ENCODE results near the gene PRKAB1.
A peak's percentile ranks its signal among the peaks of the same experiment; 100 is the strongest.

Gene PRKAB1

DNA sequence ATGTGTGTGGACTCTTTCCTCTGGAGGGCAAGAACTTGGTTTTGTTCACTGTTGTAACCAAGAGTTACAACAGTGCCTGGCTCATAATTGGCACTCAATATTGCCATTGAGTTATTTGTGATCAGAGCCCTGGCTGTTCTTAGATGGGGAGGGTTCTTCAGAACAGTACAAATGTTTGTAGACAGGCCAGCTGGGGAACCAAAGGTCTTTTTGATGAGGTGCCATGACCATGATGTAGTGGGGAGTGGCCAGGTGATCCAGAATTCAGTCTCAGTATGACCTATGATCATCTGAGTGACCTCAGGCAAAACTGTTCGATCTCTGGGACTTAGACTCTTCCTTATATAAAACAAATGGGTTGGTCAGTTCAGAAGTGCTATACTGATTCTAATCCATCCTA is 3.3 kb upstream of the PRKAB1 start:
- no peak for DNase-seq

DNA sequence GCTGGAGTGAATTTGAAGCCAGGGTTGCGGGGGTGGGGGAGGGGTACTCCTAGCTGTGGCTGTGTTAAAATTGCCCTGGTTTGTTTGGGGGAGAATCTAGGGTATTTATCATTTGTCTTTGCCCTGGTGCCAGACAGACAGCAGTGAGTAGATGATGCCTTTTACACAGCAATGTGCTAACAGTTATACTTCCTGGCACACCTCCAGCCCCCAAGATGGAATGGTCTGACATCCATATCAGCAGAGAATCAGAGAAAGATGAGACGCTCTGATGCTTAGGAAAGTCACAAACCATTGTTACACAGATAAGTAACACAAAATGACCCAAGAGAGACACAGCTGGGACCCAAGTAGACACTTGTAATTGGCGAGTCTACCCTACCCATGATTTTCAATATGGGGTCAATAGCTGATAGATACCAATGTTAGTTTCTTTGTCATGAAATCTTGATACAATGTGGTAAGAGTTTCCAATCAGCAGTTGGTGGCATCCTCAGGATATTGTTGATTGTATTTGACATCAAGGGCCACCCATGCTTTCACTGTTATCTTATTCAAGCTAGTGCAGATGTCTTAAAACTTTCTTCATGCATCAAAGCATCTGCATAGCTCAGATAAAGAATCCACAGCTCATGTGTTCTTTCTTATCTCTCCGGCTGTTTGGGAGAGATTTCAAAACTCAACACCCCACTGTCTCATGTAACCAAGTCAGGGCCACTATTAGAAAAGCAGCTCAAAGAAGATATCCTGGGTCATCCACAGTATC is 2.6 kb upstream of the PRKAB1 start:
- no peak for DNase-seq

DNA sequence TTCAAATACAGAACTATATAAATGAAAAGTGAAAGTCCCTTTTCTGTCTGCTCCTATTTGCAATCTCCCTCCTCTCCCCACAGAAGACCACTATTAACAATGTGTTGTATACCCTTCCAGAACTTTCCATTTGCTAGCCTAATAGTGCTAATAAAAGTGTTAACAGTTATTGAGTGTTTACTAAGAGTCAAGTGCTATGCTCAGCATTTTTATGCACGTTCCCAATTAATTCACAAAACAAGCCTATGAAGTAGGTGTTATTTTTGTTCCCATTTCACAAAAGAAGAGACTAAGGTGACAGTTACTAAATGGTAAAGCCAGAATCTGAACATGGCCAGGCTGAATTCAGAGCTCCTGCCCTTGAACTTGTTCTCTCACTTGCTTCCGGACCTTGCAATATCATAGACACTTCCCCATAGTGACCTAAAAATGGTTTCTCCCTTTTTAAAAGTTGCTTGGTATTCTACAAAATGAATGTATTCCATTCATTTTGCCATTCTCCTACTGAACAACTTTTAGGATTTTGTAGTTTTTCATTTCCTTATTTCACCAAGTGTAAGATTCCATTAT is 1.6 kb upstream of the PRKAB1 start:
- DNase-seq: no peak

DNA sequence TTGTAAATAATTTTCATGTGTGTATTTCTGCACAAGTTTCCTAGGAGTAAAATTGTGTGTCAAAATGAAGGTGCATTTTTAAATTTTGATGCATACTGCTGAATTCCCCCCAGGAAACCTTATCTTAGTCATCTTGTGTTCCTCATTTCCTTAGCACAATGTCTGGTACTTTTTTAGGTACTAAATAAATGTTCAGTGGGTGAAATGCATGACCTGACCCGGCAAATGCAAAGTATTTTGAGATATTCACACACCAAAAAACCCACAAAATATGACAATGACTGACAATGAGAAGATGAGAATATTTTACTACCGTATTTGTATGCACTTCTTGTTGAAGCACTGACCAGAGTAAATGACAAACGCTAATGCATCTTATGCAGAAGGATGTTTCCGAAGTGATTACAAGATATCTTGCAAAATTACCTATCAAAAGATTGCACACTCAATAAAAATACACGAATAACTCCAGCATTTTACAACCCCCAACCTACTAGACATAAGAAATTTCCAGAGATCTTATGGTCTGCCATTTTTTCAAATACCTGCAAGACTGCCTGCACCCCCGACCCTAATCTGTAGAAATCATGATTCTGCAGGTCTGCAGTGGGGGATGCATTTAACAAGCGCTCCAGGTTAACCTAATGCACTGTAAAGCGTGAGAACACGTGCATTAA is 895 bp upstream of the PRKAB1 start:
- DNase-seq: no peak

DNA sequence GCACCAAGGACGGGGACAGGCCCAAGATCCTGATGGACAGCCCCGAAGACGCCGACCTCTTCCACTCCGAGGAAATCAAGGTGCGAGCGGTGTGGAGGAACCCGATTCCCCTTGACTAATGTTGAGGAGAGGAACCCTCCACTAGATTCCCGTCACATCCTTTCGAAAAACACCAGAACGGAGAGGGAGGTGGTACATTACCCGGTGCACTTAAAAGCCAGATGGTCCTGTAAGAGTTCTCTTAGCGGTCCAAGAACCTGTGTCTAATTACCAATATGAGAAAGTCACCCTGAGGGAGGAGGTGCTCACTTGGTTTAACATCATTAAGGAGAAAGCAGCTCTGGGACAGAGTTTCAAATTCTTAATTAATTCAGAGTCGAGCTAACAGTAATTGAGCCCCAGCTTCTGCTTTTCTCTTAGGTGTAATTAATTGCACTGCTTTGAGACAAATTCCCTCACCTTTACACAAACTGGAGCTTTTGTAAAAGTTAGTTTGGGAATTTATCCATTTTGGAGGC is 450 bp downstream of the PRKAB1 start:
- no peak for DNase-seq

DNA sequence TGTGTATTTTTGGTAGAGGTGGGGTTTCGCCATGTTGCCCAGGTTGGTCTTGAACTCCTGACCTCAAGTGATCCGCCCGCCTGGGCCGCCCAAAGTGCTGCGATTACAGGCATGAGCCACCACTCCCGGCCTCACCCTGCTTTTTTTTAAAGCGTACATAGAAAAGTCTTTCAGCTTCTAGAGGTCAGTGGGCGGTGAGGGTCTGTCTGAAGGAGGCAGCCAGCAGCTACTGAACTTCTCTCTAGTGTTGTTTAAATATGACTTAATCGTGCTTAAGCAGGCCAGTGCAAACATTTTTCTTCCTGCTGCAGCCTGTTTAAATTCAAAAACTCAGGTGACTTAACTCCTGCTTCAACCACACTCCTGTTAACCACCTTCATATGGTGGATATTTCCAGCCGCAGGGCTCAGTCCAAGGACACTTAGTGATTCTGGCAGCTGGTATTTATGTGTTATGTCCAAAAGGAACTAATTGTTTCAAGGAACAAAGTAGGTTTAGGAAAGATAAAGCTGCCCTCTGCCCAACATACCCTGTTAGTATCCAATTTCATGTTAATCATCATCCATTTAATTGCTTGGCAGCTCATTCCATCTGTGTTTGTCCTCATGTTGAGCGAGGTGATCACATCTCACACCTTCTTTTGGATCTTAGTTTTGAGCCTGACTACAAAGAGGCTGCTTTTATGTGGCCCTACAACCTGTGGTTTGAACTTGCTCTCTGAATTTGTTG is 2.0 kb downstream of the PRKAB1 start:
- DNase-seq: no peak

DNA sequence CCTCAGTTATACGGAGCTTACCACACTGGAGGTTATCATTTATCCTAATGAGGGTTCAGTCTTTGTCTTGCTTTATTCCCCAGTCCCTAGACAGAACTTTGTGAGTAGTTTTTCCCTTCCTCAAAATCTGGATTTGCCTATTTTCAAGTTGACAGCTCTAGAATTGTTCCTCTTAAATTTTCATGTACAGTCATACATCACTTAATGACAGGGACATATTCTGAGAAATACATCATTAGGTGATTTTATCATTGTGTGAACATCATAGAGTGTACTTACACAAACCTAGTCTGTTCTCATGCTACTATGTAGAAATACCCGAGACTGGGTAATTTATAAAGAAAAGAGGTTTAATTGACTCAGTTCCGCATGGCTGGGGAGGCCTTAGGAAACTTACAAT is 3.1 kb downstream of the PRKAB1 start:
- DNase-seq: no peak

DNA sequence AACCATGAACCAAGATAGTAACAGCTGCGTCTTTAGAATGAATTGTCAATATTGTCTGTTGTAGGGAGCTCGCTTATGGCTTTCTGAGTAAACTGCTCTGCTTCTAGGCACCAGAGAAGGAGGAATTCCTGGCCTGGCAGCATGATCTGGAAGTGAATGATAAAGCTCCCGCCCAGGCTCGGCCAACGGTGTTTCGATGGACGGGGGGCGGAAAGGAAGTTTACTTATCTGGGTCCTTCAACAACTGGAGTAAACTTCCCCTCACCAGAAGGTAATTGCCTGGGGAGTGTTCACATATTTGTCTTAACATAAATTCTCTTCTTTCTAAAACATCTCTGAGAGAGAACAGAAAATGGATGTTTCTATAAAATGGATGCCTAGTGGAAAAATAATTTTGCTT is 4.3 kb downstream of the PRKAB1 start:
- no peak for DNase-seq

DNA sequence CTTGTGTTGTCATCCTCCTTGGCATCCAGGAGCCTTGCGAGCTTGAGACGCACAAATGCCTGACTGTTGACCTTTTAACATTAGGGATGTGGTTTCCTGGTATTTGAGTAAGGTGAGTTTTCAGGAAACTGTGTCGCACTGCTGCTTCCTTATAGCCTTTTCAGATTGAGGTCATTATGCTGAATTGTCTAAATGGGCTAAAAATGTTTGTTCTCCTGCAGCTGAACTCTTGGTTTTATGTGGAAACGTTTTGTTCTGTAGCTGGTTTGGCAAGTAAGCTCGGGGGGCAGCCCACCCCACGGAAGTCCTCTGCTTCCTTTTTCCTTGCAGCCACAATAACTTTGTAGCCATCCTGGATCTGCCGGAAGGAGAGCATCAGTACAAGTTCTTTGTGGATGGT is 5.7 kb downstream of the PRKAB1 start:
- DNase-seq: no peak

DNA sequence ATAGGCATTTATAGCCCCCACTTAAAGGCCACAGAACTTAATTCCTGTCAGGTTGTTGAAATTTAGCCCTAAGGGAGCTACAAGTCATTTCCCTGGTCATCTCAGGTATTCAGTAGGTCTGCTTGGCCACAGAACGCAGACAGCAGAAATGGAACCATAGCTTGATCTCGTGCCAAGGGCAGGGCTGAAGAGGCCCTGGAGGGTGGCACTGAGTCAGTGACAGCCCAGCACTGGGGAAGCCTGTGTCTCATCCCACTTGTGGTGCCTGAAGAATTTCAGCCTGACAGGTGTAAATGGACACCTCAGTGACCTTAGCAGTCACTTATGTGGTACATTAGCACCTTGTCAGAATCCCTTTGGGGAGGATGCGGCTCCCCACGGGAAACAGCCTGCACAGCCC is 6.6 kb downstream of the PRKAB1 start:
- no peak for DNase-seq

DNA sequence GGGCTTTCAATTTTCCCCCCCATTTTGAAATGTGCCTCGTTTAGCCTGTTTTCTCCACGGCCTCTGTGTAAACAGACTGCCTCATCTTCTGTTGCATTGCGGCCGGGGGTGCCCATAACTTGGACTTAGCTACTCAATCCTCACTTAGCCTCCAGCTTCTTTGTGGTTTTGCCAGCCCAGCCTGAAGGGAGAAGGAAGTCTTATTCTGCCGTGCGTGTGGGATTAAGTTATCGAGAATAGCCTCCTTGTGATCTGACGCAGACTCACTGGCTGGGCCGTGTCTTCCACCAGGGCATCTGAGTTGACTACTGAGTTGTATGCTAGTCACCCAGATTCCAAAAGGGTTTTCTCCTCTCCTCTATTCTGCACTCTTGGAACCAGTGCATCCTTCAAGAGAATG is 8.1 kb downstream of the PRKAB1 start:
- no peak for DNase-seq

DNA sequence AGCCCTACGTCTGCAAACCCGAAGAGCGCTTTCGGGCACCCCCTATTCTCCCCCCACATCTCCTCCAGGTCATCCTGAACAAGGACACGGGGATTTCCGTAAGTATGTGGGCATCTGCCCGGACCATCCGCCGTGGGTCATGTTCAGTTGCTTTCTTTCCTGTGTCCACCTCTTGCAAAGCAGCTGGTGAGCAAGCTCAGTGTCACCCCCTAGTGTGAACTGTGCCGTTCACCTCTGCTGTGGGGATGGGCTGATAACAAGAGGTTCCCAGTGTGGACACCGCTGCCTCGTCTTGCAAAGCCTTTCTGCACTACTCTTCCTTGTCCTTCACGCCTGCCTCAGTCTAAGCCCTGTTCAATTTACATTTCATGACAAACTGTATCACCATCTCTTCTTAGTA is 8.6 kb downstream of the PRKAB1 start:
- no peak for DNase-seq

DNA sequence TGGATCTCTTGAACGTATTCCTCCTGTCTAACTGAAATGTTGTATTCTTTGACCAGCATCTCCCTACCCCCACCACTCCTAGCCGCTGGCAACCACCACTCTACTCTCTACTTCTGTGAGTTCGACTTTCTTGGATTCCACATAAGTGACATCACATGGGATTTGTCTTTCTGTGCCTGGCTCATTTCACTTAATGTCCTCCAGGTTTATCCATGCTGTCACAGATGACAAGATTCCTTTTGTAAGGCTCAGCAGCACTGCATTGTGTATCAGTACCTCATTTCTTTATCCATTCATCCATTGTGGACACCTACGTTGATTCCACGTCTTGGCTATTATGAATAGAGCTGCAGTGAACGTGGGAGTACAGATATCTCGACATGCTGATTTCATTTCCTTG is 10.5 kb downstream of the PRKAB1 start:
- DNase-seq: no peak

DNA sequence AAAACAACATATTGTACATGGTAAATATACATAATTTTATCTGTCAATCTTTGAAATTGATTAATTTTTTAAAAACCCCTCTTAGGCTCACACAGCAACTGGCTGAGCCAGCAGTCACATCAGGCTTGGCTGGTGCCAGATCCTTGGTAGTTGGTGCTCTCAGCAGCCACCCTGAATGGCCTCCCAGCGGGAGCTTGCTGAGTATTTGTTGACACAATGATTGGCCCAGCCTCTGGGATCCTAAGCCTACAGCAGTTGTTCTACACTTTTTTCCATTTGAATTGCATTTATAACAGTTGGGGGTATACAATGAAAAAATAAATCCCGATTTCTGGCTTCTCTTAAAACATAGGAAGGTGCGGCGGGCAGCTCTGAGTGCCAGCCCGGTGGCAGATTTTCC is 11.1 kb downstream of the PRKAB1 start:
- DNase-seq: peak; percentile 76

DNA sequence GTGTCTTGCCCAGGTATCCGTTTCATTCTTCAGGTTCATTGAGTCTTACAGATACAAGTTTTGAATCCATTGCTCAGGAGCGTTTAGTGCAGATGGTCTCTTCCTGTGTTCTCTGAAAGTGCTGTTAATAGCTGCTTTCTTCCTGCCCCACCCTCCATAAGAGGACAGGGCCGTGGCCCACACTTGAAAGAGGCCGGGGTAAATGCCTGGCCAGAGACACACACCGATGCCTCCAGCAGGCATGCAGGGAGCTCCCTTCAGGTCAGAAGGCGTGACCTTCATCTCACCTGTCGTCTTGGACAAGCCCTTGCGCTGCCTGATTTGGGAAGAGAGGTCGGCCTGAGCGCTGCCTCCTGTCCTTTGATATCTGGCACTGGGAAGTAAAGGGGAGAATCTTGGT is 11.6 kb downstream of the PRKAB1 start:
- no peak for DNase-seq

DNA sequence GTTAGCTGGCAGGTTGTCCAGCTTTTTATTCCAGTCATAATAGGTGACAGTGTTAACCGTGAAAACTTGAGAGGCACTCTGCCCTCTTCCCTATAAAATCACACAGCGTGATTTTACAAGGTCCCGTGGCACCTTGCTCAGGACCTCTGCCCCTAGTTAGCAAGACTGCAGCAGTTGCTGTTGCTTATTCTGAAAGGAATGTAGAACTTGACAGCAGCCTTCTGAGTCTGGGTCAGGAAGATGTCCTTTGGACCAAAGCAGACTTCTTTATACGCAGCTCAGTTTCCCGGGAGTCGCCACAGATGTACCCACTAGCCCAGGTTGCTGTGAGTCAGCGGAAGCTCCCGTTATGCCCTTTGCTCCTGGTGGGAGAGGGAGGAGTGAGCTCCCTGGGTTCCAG is 13.2 kb downstream of the PRKAB1 start:
- DNase-seq: no peak

DNA sequence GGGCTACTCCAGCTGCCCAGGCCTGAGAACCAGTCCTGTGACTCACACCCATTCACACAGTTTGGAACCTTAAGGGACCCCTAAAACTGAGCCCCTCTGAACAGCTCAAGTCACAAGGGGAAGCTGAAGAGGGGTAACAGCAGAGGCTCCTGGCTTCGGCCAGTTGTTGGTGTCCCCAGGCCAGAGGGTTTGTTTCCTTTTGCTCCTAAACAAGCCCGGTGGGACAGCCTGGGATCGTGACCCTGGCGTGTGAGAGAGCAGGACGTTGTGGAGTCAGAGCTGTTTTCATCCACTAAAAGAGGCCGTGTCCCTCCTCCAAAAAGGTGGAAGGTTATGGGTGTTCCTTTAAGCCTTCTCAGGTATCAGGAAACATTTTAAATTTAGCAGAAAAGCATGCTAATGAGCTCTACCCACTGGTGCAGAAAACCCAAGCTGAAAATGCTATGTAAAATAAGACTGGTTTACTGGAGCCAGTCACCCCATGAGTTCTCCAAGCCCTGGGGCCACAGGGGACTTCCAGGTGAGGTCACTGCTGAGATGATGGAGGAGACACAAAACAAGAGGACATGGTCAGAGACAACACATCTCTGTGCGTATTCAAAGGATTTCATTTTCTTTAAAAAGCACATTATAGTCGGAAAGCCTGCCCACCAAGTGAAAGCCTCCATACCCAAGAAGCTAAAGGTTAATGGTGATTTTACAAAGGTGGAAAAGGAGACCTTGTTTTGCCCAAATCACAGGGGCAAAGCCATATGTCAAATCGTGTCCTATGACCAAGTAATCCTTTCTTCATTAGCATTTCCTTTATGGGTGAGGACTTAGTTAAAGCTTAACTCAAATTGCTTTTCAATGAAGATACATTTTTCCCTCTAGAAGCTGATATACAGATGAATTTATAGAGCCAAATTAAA is 14.1 kb downstream of the PRKAB1 start:
- DNase-seq: no peak

DNA sequence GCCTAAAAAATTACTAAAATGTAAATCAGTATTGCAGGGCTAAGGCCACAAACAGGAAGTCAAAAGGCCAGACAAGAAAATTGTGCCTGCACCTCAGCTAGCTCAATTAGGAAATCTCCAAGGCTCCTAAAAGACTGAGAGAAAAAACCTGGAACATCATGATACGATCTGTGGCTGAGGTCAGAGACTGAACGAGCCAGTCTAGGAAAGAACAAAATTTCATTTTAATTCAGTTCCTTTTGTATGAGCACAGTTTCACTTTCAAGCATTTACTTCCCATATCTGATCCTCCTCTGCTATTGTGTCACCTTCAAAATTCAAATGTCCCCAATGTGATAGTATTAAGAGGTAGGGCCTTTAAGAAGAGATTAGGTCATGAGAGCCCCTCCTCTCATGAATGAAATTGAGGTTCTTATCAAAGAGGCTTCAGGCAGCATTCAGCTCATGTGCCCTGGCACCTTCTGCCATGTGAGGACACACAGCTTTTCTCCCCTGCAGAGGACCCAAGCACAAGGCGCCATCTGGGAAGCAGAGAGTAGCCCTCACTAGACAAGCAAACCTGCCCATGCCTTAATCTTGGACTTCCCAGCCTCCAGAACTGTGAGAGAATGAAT is 14.8 kb downstream of the PRKAB1 start:
- DNase-seq: no peak

DNA sequence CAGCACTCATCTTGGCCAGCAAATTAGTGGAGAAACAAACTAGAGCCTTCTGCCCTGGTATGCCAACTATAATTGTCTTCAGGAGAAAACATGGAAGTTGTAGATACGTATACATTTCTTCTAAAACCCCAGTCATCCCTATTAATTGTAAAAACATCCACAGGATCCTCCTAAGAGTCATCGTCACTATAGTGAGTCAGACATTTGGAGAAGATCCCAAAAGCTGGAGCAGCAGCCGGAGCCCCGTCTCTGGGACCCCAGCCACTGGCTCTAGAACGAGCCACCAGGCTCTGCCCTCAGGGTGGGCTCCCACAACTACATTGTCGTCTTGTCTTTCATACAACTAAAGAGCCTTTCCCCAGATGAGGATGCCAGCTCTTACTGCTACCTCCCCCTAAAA is 15.5 kb downstream of the PRKAB1 start:
- DNase-seq: no peak

DNA sequence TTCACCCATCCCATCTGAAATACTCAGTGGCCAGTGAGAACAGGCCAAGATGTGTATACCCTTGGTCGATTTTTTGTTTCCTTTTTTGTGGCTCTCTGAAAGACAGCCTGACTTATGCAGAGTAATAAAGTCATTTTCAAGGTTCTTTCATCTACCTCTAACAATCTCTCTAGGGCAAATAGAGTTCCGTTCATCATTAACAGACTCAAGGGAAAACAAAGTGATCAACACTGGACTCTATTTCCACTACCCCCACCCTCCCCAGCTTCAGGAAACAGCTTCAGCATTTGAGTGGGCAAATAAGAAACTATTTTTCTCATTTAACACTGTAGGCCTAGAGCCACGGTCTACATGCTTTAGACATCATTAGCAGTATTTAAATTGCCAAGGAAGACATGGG is 15.9 kb downstream of the PRKAB1 start:
- DNase-seq: no peak

DNA sequence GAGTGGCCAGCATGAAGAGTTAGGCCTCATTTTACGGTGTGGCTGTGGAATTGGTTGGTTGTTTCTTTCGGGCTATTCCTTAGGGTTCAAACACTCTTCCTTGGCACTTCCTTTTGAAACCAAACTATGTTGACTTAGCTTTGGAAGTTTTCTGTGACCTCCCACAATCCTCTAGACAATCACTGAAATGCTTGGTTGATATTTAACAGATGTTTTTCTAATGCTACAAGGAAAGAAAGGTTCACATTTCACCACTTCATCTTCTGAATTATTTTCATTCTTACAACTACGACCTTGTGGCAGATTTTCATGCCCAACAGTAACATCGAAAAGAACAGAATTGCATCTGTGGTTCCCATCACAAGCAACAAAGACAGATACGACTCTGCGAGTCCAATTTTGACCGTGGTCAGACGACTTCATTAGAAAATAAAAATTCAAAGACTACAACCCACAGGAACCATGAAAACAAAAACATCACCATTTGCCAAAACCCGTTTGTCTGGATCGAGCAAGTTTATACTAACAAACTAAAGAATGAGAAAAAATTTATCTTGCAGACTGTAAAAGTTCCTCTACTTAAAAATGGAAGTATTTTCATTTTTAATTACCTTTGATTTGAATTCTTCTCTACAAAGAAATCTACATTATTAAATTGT is 16.9 kb downstream of the PRKAB1 start:
- no peak for DNase-seq

DNA sequence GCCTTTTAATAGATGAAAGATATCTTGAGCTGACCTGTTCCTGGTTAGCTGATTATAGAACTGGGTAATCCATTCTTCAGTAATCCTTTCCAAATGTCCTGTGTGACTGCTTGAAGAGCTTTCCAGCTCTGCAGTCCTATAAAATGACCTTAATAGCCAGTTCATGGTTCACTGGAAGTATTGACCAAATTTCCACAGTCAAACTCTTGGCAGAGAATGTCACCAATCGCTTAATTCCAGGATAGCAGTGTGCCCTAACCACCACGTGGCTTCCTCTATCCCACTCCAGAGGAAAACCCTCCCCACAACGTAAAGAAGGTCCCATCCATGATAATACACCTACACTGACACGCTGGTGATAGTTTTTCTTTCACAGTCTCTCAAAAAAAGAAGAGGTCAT is 17.4 kb downstream of the PRKAB1 start:
- no peak for DNase-seq

All from NCI-H1417 treated with DMSO at 0.1 percent for 48 hours (cell line).